K562 (cell line): ENCODE measurements around the gene KLHL28. TPM values are rescaled to one million over a fixed set of nuclear protein-coding genes. Genes with fewer than 3 reads are reported as not detected.

Experiments used
- ATAC-seq: fragments of 200-7000 bp; cut with Tn5 transposase; 3 replicates; pipeline ENCODE4 v1.9.1; 2020; ENCODE audit warnings: moderate library complexity
- BruUV-seq: library from RNA; stranded (reverse); fragments of 400-500 nt; replicated peaks from 2 replicates; lab custom pipeline; 2021; lab: Mats Ljungman, UMichigan
- CTCF ChIA-PET: fragments of 300-600 bp; formaldehyde crosslinking; extraction: SDS; loops from one replicate; lab custom pipeline; 2021; ENCODE audit warnings: low intra/inter-chr PET ratio; lab: Yijun Ruan, JAX
- POLR2A ChIA-PET: fragments of 300-600, 350-650 bp; sonication (Branson Sonifier 250); formaldehyde crosslinking; extraction: SDS; loops from one replicate; lab custom pipeline; 2021; ENCODE audit warnings: antibody characterized with exemption, inconsistent platforms; lab: Yijun Ruan, JAX
- DNase-seq, 4 experiments: peaks; one replicate each; pipeline versions ENCODE4 v3.0.0 to v3.0.0-alpha.2; 2011 to 2018; ENCODE audit warnings: low spot score in 3 of 4, mixed read lengths in 3 of 4; ENCODE audit errors: extremely low read depth in 1 of 4
- FAIRE-seq: peaks from 2 replicates; lab custom pipeline; 2011; peaks lifted over from hg19 to GRCh38; lab: Jason Lieb, UNC
- H2AFZ ChIP-seq: 2 replicates; pipeline ENCODE4 v1.6.0; 2011; ENCODE audit warnings: low read depth, low read length, control low read depth, inconsistent platforms
- H3K27ac ChIP-seq: fragments of 200-600 bp; 3 replicates; pipeline ENCODE4 v1.8.0; 2011; ENCODE audit warnings: low read depth, mild to moderate bottlenecking, control low read depth, inconsistent platforms, low read length, moderate library complexity, mixed read lengths; ENCODE audit errors: extremely low read depth
- H3K27me3 ChIP-seq, 2 experiments: fragments of 300-600 bp in 1 of 2; 2 replicates in 1 of 2; 3 replicates in 1 of 2; pipeline versions ENCODE4 v1.6.0 to v1.8.0; 2011; ENCODE audit warnings: inconsistent platforms in 2 of 2, low read length in 2 of 2, mild to moderate bottlenecking in 1 of 2, mixed read lengths in 1 of 2, moderate library complexity in 1 of 2; ENCODE audit not compliant: control insufficient read depth in 2 of 2, insufficient read depth in 2 of 2
- H3K36me3 ChIP-seq: fragments of 300-600 bp; 3 replicates; pipeline ENCODE4 v1.8.0; 2011; ENCODE audit warnings: mild to moderate bottlenecking, low read length, inconsistent platforms; ENCODE audit not compliant: control insufficient read depth, insufficient read depth
- H3K4me1 ChIP-seq, 2 experiments: fragments of 200-600 bp in 1 of 2; replicated peaks in 1 of 2; 2 replicates in 1 of 2; 3 replicates in 1 of 2; pipeline versions ENCODE4 v1.5.1 to v1.8.0; 2011; ENCODE audit warnings: inconsistent platforms in 2 of 2, low read length in 2 of 2, mild to moderate bottlenecking in 1 of 2, mixed read lengths in 1 of 2, moderate library complexity in 1 of 2; ENCODE audit not compliant: control insufficient read depth in 2 of 2, insufficient read depth in 2 of 2
- H3K4me2 ChIP-seq: 2 replicates; pipeline ENCODE4 v1.6.1; 2011; ENCODE audit warnings: low read length, control low read depth, inconsistent platforms, mixed read lengths; ENCODE audit not compliant: insufficient read depth
- H3K4me3 ChIP-seq: fragments of 200-600 bp; sonication (generic), shearing (Covaris generic); 2 replicates; pipeline ENCODE4 v1.5.1; 2016; ENCODE audit warnings: control low read depth, inconsistent platforms
- H3K79me2 ChIP-seq: fragments of 200-600 bp; 3 replicates; pipeline ENCODE4 v1.8.0; 2011; ENCODE audit warnings: low read length, inconsistent platforms; ENCODE audit not compliant: control insufficient read depth, insufficient read depth
- H3K9ac ChIP-seq, 2 experiments: 2 replicates each; pipeline versions ENCODE4 v1.6.0 to v1.6.1; 2011; ENCODE audit warnings: low read depth in 2 of 2, low read length in 2 of 2, control low read depth in 1 of 2, inconsistent platforms in 1 of 2, mild to moderate bottlenecking in 1 of 2, mixed read lengths in 1 of 2; ENCODE audit not compliant: insufficient read depth in 1 of 2
- H3K9me1 ChIP-seq: one replicate; pipeline ENCODE4 v1.6.0; 2011; ENCODE audit warnings: inconsistent platforms, mild to moderate bottlenecking, low read length, moderate library complexity; ENCODE audit not compliant: control insufficient read depth, insufficient read depth
- H3K9me3 ChIP-seq: replicated peaks from 2 replicates; pipeline ENCODE4 v1.5.1; 2011; ENCODE audit warnings: low read depth, low read length, inconsistent platforms; ENCODE audit not compliant: control insufficient read depth, insufficient read depth
- H4K20me1 ChIP-seq: replicated peaks from 2 replicates; pipeline ENCODE4 v1.6.1; 2011; ENCODE audit warnings: low read length, inconsistent platforms, mixed read lengths; ENCODE audit not compliant: control insufficient read depth, insufficient read depth
- UBTF ChIP-seq, 2 experiments: IDR thresholded peaks; 2 replicates each; pipeline ENCODE4 v1.6.1; 2012; ENCODE audit warnings: improper control_type of control experiment in 2 of 2, low read depth in 2 of 2, low read length in 2 of 2, borderline replicate concordance in 1 of 2
- ZNF561 ChIP-seq: fragments of 450-650 bp; formaldehyde crosslinking; conservative IDR thresholded peaks from 2 replicates; pipeline ENCODE4 v1.4.0; 2020; ENCODE audit warnings: mild to moderate bottlenecking, moderate library complexity
- WGBS: fragments of 100-300 bp; shearing (Covaris generic); methylation state at CpG from one replicate; pipeline ENCODE4 v1.1.6; 2016; ENCODE audit warnings: low coverage, mixed read lengths; ENCODE audit not compliant: insufficient coverage; ENCODE audit errors: missing lambda C conversion rate; 5-methylcytosine and 5-hydroxymethylcytosine counted together
- in situ Hi-C: fragments of 300-500 bp; cut with MboI; formaldehyde crosslinking; loops from 4 replicates; pipeline ENCODE4 v1.15.0; 2018; ENCODE audit warnings: inconsistent platforms, mixed read lengths
- intact Hi-C: fragments of 100-400 bp; cut with micrococcal nuclease; formaldehyde crosslinking; loops from 2 replicates; pipeline ENCODE4 v1.14.2; 2022
- polyA plus RNA-seq, 8 experiments: library from polyadenylated mRNA; depleted of rRNA in 4 of 8; stranded (reverse) in 5 of 8; unstranded in 3 of 8; fragments of >200 nt; fragmentation: Nextera tagmentation in 2 of 8; fragmentation: Illumina TruSeq in 1 of 8; extraction: Ambion mirVana in 2 of 8; extraction: Trizol in 1 of 8; gene quantifications; 2 replicates each; pipeline versions ENCODE4 v1.2.1 to v1.2.3, GENCODE V29; 2011 to 2014; ENCODE audit warnings: inconsistent platforms in 1 of 8, missing spikeins in 1 of 8
- total RNA-seq, 7 experiments: library from RNA; depleted of rRNA in 6 of 7; stranded (reverse); fragments of >200 nt in 6 of 7; fragmentation: Illumina TruSeq in 2 of 7; extraction: Trizol in 2 of 7; gene quantifications; 2 replicates each; pipeline versions ENCODE4 v1.2.1 to v1.2.3, GENCODE V29; 2011 to 2021; ENCODE audit warnings: low replicate concordance in 1 of 7

The KLHL28 gene
- total and polyA plus RNA-seq, 9 of the 15 experiments (the other 6 are each of a cell fraction or from before 2014, with no cell fraction given) = 1.1 to 7.5 (median 4.7) TPM

- under 1% methylated on average over 13 of the region's 13 CpGs for WGBS
- H4K20me1 ChIP-seq = 0 out of 2 replicates have a peak, but pooled peaks cover 9% of the 10 kb centered on the region
- in situ Hi-C loops = no loop called here
- DNase-seq (peak in 1 of 4 experiments; percentile 23), ATAC-seq (peak; percentile 4), FAIRE-seq (no peak)
- peak overlapping the region; percentile 53 for H3K4me3 ChIP-seq
- H3K9me3 ChIP-seq = no peaks in the 10 kb centered on the region
- intact Hi-C loops = loop anchor here (2.0 to 5.0 kb wide), 3 partner anchors 51 to 289 kb away; partner anchors contain the start of genes MIS18BP1 and PRPF39
- peak overlapping the region; percentile 78 for H2AFZ ChIP-seq
- H3K9me1 ChIP-seq = no peaks in the 10 kb centered on the region
- ChIA-PET CTCF (no interaction called here), POLR2A (interaction anchor here (1.1 to 1.4 kb wide), 2 partner anchors 46 to 168 kb away, joined by 3 read pairs; no protein-coding TSS in a partner anchor)
- peak overlapping the region; percentile 56 to 93 for H3K9ac ChIP-seq
- no peak for TF ChIP-seq ZNF561 (CRISPR knock-in tag)
- TF ChIP-seq UBTF (IDR thresholded peaks at IDR 0.05; ENCODE audit: borderline replicate concordance in 1 of 2, low read depth in 2 of 2, low read length in 2 of 2) = 0 out of 4 replicates have a peak, but pooled peaks of 1 of the 2 experiments have one; percentile 35
- BruUV-seq = no TSS peak
- peaks cover 87% of the 10 kb centered on the region for H3K79me2 ChIP-seq
- H3K36me3 ChIP-seq = no peaks in the 10 kb centered on the region
- peak overlapping the region; percentile 90 for H3K4me2 ChIP-seq
- no peaks in the 10 kb centered on the region for H3K27me3 ChIP-seq
- H3K4me1 ChIP-seq = no peaks in the 10 kb centered on the region; a peak in 3 of 5 replicates
- H3K27ac ChIP-seq = peak overlapping the region; percentile 34; the same call in 1 of the 3 replicates
These were observed 1.3 kb upstream of the KLHL28 start for GRCh38 chr14:44963044-44963528.
